Astrocyte (in vitro differentiated cells and primary cell): Measurements from ENCODE around the gene MAN1C1. TPM values are rescaled to one million over a fixed set of nuclear protein-coding genes. Genes with fewer than 3 reads are reported as not detected.

Source experiments
- DNase-seq: peaks from one replicate; pipeline ENCODE4 v3.0.0-alpha.2; 2010; ENCODE audit warnings: low read depth
- FAIRE-seq: peaks from 2 replicates; lab custom pipeline; 2011; peaks lifted over from hg19 to GRCh38; lab: Jason Lieb, UNC
- H2AFZ ChIP-seq: 2 replicates; pipeline ENCODE4 v1.6.0; 2012; ENCODE audit warnings: low read depth, low read length, inconsistent platforms
- H3K27ac ChIP-seq: 2 replicates; pipeline ENCODE4 v1.5.1; 2011; ENCODE audit warnings: low read depth, low read length, inconsistent platforms
- H3K27me3 ChIP-seq: 2 replicates; pipeline ENCODE4 v1.6.0; 2011; ENCODE audit warnings: low read length, inconsistent platforms; ENCODE audit not compliant: insufficient read depth
- H3K36me3 ChIP-seq: 2 replicates; pipeline ENCODE4 v1.5.1; 2011; ENCODE audit warnings: low read length, inconsistent platforms; ENCODE audit not compliant: insufficient read depth
- H3K4me1 ChIP-seq: 2 replicates; pipeline ENCODE4 v1.5.1; 2011; ENCODE audit warnings: low read length, inconsistent platforms; ENCODE audit not compliant: insufficient read depth
- H3K4me2 ChIP-seq: 2 replicates; pipeline ENCODE4 v1.6.0; 2012; ENCODE audit warnings: low read length, inconsistent platforms
- H3K4me3 ChIP-seq: 2 replicates; pipeline ENCODE4 v1.5.1; 2011; ENCODE audit warnings: low read depth, mild to moderate bottlenecking, low read length, inconsistent platforms; ENCODE audit not compliant: insufficient read depth
- H3K79me2 ChIP-seq: 2 replicates; pipeline ENCODE4 v1.6.0; 2012; ENCODE audit warnings: mild to moderate bottlenecking, low read length, inconsistent platforms; ENCODE audit not compliant: insufficient read depth
- H3K9ac ChIP-seq: 2 replicates; pipeline ENCODE4 v1.6.0; 2012; ENCODE audit warnings: mild to moderate bottlenecking, low read length, inconsistent platforms
- H3K9me3 ChIP-seq: 2 replicates; pipeline ENCODE4 v1.5.1; 2012; ENCODE audit warnings: low read depth, mild to moderate bottlenecking, low read length, inconsistent platforms; ENCODE audit not compliant: insufficient read depth
- H4K20me1 ChIP-seq: 2 replicates; pipeline ENCODE4 v1.6.0; 2012; ENCODE audit warnings: low read length, inconsistent platforms; ENCODE audit not compliant: insufficient read depth
- H3K27ac Mint-ChIP-seq: one replicate; pipeline ENCODE4 v1.8.0; 2021; ENCODE audit warnings: mild to moderate bottlenecking, mixed read lengths; ENCODE audit not compliant: unreplicated experiment
- H3K27me3 Mint-ChIP-seq: one replicate; pipeline ENCODE4 v1.8.0; 2021; ENCODE audit warnings: low read depth, mixed read lengths; ENCODE audit not compliant: unreplicated experiment
- H3K36me3 Mint-ChIP-seq: one replicate; pipeline ENCODE4 v1.8.0; 2021; ENCODE audit warnings: low read depth, mixed read lengths; ENCODE audit not compliant: unreplicated experiment
- H3K4me1 Mint-ChIP-seq: one replicate; pipeline ENCODE4 v1.8.0; 2021; ENCODE audit warnings: low read depth, mixed read lengths; ENCODE audit not compliant: unreplicated experiment
- H3K4me3 Mint-ChIP-seq: one replicate; pipeline ENCODE4 v1.8.0; 2021; ENCODE audit warnings: mild to moderate bottlenecking, moderate library complexity, mixed read lengths; ENCODE audit not compliant: unreplicated experiment
- H3K9me3 Mint-ChIP-seq: one replicate; pipeline ENCODE4 v1.8.0; 2021; ENCODE audit warnings: mild to moderate bottlenecking, mixed read lengths; ENCODE audit not compliant: unreplicated experiment
- EZH2 ChIP-seq: IDR thresholded peaks from 2 replicates; pipeline ENCODE4 v1.6.1; 2012; ENCODE audit warnings: mild to moderate bottlenecking, low read length, inconsistent platforms; ENCODE audit not compliant: insufficient read depth
- total RNA-seq: library from RNA; stranded (reverse); gene quantifications from 2 replicates; pipeline ENCODE4 v1.2.1, GENCODE V29; 2021
- TF ChIP-seq, protein P1 (sequence below): IDR thresholded peaks from 2 replicates; pipeline ENCODE4 v1.5.1; 2011; ENCODE audit warnings: low read depth, mild to moderate bottlenecking, inconsistent platforms, low read length, moderate library complexity; ENCODE audit not compliant: insufficient read depth

The MAN1C1 gene
- total RNA-seq, 1 donor from 2014 or later = 0.86 TPM

- no peaks in the 10 kb centered on the region for H3K9me3 ChIP-seq
- H3K36me3 Mint-ChIP-seq = no peaks in the 10 kb centered on the region
- no peaks in the 10 kb centered on the region for H4K20me1 ChIP-seq
- H3K4me1 ChIP-seq = no peaks in the 10 kb centered on the region
- H3K79me2 ChIP-seq = no peaks in the 10 kb centered on the region
- DNase-seq = no peak
- no peaks in the 10 kb centered on the region for H3K4me1 Mint-ChIP-seq
- FAIRE-seq = no peak
- no peak overlapping the region for H3K4me2 ChIP-seq
- H3K27me3 Mint-ChIP-seq = peaks cover 35% of the 10 kb centered on the region
- H3K27ac ChIP-seq = no peak overlapping the region
- H3K9ac ChIP-seq = no peak overlapping the region
- H3K36me3 ChIP-seq = no peaks in the 10 kb centered on the region
- no peak overlapping the region for H3K4me3 Mint-ChIP-seq
- peaks cover 7% of the 10 kb centered on the region for H3K9me3 Mint-ChIP-seq
- TF ChIP-seq, protein P1, sequence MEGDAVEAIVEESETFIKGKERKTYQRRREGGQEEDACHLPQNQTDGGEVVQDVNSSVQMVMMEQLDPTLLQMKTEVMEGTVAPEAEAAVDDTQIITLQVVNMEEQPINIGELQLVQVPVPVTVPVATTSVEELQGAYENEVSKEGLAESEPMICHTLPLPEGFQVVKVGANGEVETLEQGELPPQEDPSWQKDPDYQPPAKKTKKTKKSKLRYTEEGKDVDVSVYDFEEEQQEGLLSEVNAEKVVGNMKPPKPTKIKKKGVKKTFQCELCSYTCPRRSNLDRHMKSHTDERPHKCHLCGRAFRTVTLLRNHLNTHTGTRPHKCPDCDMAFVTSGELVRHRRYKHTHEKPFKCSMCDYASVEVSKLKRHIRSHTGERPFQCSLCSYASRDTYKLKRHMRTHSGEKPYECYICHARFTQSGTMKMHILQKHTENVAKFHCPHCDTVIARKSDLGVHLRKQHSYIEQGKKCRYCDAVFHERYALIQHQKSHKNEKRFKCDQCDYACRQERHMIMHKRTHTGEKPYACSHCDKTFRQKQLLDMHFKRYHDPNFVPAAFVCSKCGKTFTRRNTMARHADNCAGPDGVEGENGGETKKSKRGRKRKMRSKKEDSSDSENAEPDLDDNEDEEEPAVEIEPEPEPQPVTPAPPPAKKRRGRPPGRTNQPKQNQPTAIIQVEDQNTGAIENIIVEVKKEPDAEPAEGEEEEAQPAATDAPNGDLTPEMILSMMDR = no peak
- TF ChIP-seq EZH2 = no peak
- peaks cover 42% of the 10 kb centered on the region for H3K27me3 ChIP-seq
- no peak overlapping the region for H2AFZ ChIP-seq
- no peak overlapping the region for H3K4me3 ChIP-seq
- H3K27ac Mint-ChIP-seq = no peak overlapping the region
These were observed 24.7 kb downstream of the MAN1C1 start for GRCh38 chr1:25641329-25641725.

- Histone ChIP-seq H4K20me1 (no peaks in the 10 kb centered on the region), H3K9ac (no peak overlapping the region), H3K27me3 (peaks cover 42% of the 10 kb centered on the region), H3K4me1 (no peaks in the 10 kb centered on the region), H2AFZ (no peak overlapping the region), H3K36me3 (no peaks in the 10 kb centered on the region), H3K9me3 (no peaks in the 10 kb centered on the region), H3K4me2 (no peak overlapping the region), H3K79me2 (no peaks in the 10 kb centered on the region), H3K27ac (no peak overlapping the region), H3K4me3 (no peak overlapping the region)
- peaks cover 3% of the 10 kb centered on the region for H3K9me3 Mint-ChIP-seq
- TF ChIP-seq EZH2 = no peak
- TF ChIP-seq, protein P1 = no peak
- H3K27ac Mint-ChIP-seq = no peak overlapping the region
- no peaks in the 10 kb centered on the region for H3K36me3 Mint-ChIP-seq
- peaks cover 43% of the 10 kb centered on the region for H3K27me3 Mint-ChIP-seq
- no peak for FAIRE-seq
- no peaks in the 10 kb centered on the region for H3K4me1 Mint-ChIP-seq
- DNase-seq = peak; percentile 47
- no peak overlapping the region for H3K4me3 Mint-ChIP-seq
These were observed 25.5 kb downstream of the MAN1C1 start for GRCh38 chr1:25641931-25642573.

- no peaks in the 10 kb centered on the region for H3K4me1 Mint-ChIP-seq
These were observed 26.1 kb downstream of the MAN1C1 start for GRCh38 chr1:25642574-25643108.

More at GRCh38 chr1:25642574-25643108, 26.1 kb downstream of the MAN1C1 start:
- H2AFZ ChIP-seq = no peak overlapping the region
- no peak overlapping the region for H3K27ac ChIP-seq
- no peak overlapping the region for H3K4me2 ChIP-seq
- no peak for TF ChIP-seq EZH2
- TF ChIP-seq, protein P1 = no peak
- no peaks in the 10 kb centered on the region for H3K9me3 ChIP-seq
- DNase-seq = peak; percentile 39
- no peak for FAIRE-seq
- H3K36me3 Mint-ChIP-seq = no peaks in the 10 kb centered on the region
- H3K4me3 Mint-ChIP-seq = no peak overlapping the region
- no peak overlapping the region for H3K4me3 ChIP-seq
- H3K27me3 ChIP-seq = peaks cover 42% of the 10 kb centered on the region
- no peaks in the 10 kb centered on the region for H3K79me2 ChIP-seq
- no peaks in the 10 kb centered on the region for H3K4me1 ChIP-seq
- peaks cover 47% of the 10 kb centered on the region for H3K27me3 Mint-ChIP-seq
- no peaks in the 10 kb centered on the region for H4K20me1 ChIP-seq
- H3K27ac Mint-ChIP-seq = no peak overlapping the region
- peaks cover 1% of the 10 kb centered on the region for H3K9me3 Mint-ChIP-seq
- no peak overlapping the region for H3K9ac ChIP-seq
- no peaks in the 10 kb centered on the region for H3K36me3 ChIP-seq
